Stimulated activated naive B cell treated with anti-CD40 and anti-IgM and Interleukin-4, amounts not matched to agents 10 μg/mL and 1 μg/mL and 100 μg/mL, for 72 hours (primary cell): ENCODE measurements around the gene HBA2.
"Not testable (repeated sequence)": the region's sequence is repeated elsewhere in the genome, so short reads cannot be mapped to it uniquely, and the experiment has no call there.

Source experiments
- ATAC-seq, 2 donors: fragments of 150-1000 bp; cut with Tn5 transposase; replicated peaks; 2 replicates each; pipeline ENCODE4 v1.10.0; 2021; ENCODE audit warnings: moderate library complexity in 1 of 2
- DNase-seq: peaks from one replicate; pipeline ENCODE4 v3.0.0; 2021
- H3K27ac Mint-ChIP-seq: one replicate; pipeline ENCODE4 v1.8.0; 2022; ENCODE audit warnings: mild to moderate bottlenecking, mixed read lengths
- H3K27me3 Mint-ChIP-seq, 2 donors: one replicate each; pipeline ENCODE4 v1.8.0; 2022; ENCODE audit warnings: mixed read lengths in 2 of 2
- H3K36me3 Mint-ChIP-seq, 2 donors: one replicate each; pipeline ENCODE4 v1.8.0; 2022; ENCODE audit warnings: mixed read lengths in 2 of 2, mild to moderate bottlenecking in 1 of 2
- H3K4me1 Mint-ChIP-seq, 2 donors: one replicate each; pipeline ENCODE4 v1.8.0; 2022; ENCODE audit warnings: mixed read lengths in 2 of 2, mild to moderate bottlenecking in 1 of 2
- H3K4me3 Mint-ChIP-seq, 2 donors: one replicate each; pipeline ENCODE4 v1.8.0; 2022; ENCODE audit warnings: mild to moderate bottlenecking in 2 of 2, mixed read lengths in 2 of 2, moderate library complexity in 1 of 2
- H3K9me3 Mint-ChIP-seq, 2 donors: one replicate each; pipeline ENCODE4 v1.8.0; 2022; ENCODE audit warnings: mixed read lengths in 2 of 2, mild to moderate bottlenecking in 1 of 2

Gene HBA2

DNA sequence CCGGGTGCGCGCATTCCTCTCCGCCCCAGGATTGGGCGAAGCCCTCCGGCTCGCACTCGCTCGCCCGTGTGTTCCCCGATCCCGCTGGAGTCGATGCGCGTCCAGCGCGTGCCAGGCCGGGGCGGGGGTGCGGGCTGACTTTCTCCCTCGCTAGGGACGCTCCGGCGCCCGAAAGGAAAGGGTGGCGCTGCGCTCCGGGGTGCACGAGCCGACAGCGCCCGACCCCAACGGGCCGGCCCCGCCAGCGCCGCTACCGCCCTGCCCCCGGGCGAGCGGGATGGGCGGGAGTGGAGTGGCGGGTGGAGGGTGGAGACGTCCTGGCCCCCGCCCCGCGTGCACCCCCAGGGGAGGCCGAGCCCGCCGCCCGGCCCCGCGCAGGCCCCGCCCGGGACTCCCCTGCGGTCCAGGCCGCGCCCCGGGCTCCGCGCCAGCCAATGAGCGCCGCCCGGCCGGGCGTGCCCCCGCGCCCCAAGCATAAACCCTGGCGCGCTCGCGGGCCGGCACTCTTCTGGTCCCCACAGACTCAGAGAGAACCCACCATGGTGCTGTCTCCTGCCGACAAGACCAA, at the start of gene HBA2:
HBA2 (plus strand) TSS at position 503 of the 568 bp plus-strand sequence; CDS start at position 540, 37 bp downstream.
- not testable (repeated sequence) for H3K9me3 Mint-ChIP-seq, H3K36me3 Mint-ChIP-seq, DNase-seq
- peak; percentile 27 to 33 for ATAC-seq
- H3K4me1 Mint-ChIP-seq = peaks cover 17 to 30% of the 10 kb centered on the region in 2 donors
- peaks cover 50 to 76% of the 10 kb centered on the region in 2 donors for H3K27me3 Mint-ChIP-seq
- peak within 1 kb of the TSS; percentile 42 for H3K27ac Mint-ChIP-seq
- peak within 1 kb of the TSS; percentile 62 to 66 for H3K4me3 Mint-ChIP-seq

DNA sequence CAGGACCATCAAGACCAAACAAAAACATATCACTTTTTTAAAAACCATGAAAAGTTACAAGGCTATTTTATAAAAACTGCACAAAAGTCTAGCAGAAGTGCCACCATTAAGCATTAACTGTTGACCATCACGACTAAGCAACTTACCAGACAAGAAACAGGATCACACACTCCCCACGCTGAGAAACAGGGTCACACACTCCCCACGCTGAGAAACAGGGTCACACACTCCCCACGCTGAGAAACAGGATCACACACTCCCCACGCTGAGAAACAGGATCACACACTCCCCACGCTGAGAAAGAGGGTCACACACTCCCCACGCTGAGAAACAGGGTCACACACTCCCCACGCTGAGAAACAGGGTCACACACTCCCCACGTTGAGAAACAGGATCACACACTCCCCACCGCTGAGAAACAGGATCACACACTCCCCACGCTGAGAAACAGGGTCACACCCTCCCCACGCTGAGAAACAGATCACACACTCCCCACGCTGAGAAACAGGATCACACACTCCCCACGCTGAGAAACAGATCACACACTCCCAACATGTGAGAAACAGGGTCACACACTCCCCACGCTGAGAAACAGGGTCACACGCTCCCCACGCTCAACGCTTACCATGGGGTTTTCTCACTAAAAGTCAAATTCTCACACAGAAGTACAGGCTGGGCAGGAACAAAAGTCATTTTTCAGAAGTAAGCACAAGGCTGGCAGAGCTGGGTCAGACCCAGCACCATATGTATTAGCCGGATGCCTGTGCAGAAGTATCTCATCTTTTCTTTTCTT, 48.9 kb upstream of the HBA2 start:
- not testable (repeated sequence) for H3K4me3 Mint-ChIP-seq, H3K4me1 Mint-ChIP-seq, ATAC-seq, H3K27ac Mint-ChIP-seq, H3K27me3 Mint-ChIP-seq, DNase-seq, H3K9me3 Mint-ChIP-seq
- H3K36me3 Mint-ChIP-seq = peaks cover 11 to 23% of the 10 kb centered on the region in 2 donors

DNA sequence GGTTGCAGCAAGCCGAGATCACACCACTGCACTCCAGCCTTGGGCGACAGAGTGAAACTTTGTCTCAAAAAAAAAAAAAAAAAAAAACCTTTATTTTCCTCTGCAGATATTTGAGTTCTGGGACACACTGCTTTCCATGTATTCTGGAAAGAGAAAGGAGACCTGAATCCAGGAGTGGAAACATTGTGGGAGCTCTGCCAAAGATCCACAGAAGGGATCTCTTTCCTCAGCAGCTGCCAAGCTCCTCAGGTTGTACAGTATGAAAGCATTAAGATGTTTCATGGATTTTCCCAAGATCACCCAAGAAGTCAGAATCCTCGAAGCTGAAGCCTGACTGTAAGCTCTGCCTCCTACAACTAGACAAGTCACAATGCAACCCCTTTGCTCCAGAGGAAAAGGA, 47.7 kb upstream of the HBA2 start:
- Mint-ChIP-seq H3K9me3 (no peaks in the 10 kb centered on the region), H3K27me3 (no peaks in the 10 kb centered on the region), H3K36me3 (peaks cover 19 to 27% of the 10 kb centered on the region in 2 donors), H3K27ac (no peak overlapping the region), H3K4me3 (no peak overlapping the region), H3K4me1 (peaks cover 5 to 8% of the 10 kb centered on the region in 2 donors)
- no peak for DNase-seq
- no peak for ATAC-seq

DNA sequence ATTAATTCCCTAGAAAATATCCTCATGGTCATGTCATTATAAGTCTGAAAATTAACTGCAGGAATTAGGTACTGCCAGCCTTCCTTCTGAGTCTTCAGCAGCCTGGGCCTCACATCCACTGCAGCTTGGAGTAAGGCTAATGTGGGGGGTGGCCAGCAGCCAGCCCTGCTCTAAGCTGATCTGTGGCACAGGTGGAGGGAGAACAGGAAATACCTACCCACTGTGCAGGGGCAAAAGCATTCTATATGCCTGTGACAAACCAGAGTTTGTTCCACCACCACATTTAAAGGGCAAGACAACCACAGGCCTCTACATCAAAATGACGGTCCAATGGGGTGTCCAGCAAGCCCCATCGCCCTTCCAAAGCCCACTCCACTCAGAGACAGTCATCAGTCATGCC, 43.6 kb upstream of the HBA2 start:
- Mint-ChIP-seq H3K27me3 (no peaks in the 10 kb centered on the region), H3K4me3 (no peak overlapping the region), H3K27ac (peak overlapping the region; percentile 14), H3K36me3 (peaks cover 17 to 27% of the 10 kb centered on the region in 2 donors), H3K9me3 (no peaks in the 10 kb centered on the region), H3K4me1 (peaks cover 13 to 14% of the 10 kb centered on the region in 2 donors)
- no peak for ATAC-seq
- no peak for DNase-seq

DNA sequence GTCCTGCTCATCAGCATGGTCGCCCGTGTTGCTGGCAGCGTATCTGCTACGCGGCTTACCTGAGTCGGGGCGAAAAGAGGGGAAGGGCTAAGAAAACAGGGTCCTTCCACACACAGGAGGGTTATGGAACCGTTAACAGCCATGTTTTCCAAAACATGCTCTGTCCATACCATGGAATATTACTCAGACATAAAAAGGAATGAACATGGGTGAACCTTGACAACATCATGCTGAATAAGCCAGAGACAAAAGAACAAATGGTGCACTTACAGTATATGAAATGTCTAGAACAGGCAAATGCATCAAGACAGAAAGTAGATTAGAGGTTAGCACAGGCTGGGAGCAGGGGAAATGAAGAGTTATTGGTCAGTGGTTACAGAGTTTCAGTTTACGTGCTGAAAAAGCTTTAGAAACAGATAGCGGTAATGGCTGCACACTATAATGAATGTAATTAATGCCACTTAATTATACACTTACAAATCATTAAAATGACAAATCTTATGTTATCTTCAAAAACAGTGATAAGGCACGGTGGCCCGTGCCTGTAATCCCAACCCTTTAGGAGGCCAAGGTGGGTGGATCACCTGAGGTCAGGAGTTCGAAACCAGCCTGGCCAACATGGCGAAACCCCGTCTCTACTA, 42.0 kb upstream of the HBA2 start:
- no peak for DNase-seq
- H3K4me1 Mint-ChIP-seq = peaks cover 15 to 25% of the 10 kb centered on the region in 2 donors
- H3K27ac Mint-ChIP-seq = no peak overlapping the region
- no peaks in the 10 kb centered on the region for H3K27me3 Mint-ChIP-seq
- H3K36me3 Mint-ChIP-seq = peaks cover 16 to 31% of the 10 kb centered on the region in 2 donors
- ATAC-seq = no peak
- H3K9me3 Mint-ChIP-seq = no peaks in the 10 kb centered on the region
- H3K4me3 Mint-ChIP-seq = no peak overlapping the region

GRCh38 chr16:132120-132519, 40.6 kb upstream of the HBA2 start:
- H3K9me3 Mint-ChIP-seq = no peaks in the 10 kb centered on the region
- DNase-seq (no peak), ATAC-seq (no peak)
- no peak overlapping the region for H3K4me3 Mint-ChIP-seq
- H3K4me1 Mint-ChIP-seq = peaks cover 17 to 29% of the 10 kb centered on the region in 2 donors
- H3K36me3 Mint-ChIP-seq = peaks cover 14 to 32% of the 10 kb centered on the region in 2 donors
- no peaks in the 10 kb centered on the region for H3K27me3 Mint-ChIP-seq
- H3K27ac Mint-ChIP-seq = no peak overlapping the region

- H3K9me3 Mint-ChIP-seq = no peaks in the 10 kb centered on the region
These were observed 39.0 kb upstream of the HBA2 start for GRCh38 chr16:133716-134115.

DNA sequence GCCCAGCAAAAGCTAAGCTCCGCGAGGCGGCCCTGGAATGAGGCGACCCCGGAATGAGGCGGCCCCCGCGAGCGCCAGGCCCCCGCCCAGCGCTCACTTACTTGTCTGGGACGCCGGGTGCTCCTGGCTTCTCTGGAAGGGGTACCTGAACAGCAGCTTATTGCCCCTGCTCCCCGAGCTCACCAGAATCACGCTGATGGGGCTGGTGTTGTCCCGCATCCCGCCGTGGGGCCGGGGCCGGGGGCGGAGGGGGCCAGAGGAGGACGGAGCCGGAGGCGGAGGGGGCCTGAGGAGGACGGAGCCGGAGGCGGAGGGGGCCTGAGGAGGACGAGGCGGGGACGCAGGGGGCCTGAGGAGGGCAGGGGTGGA, 34.6 kb upstream of the HBA2 start:
- DNase-seq (peak; percentile 13), ATAC-seq (peak; percentile 26 to 28)
- H3K27me3 Mint-ChIP-seq = no peaks in the 10 kb centered on the region

More at GRCh38 chr16:133716-134115, 39.0 kb upstream of the HBA2 start:
- ATAC-seq (no peak), DNase-seq (no peak)
- H3K36me3 Mint-ChIP-seq = peaks cover 18 to 32% of the 10 kb centered on the region in 2 donors
- H3K27me3 Mint-ChIP-seq = no peaks in the 10 kb centered on the region
- no peak overlapping the region for H3K27ac Mint-ChIP-seq
- peaks cover 17 to 35% of the 10 kb centered on the region in 2 donors for H3K4me1 Mint-ChIP-seq
- H3K4me3 Mint-ChIP-seq = no peak overlapping the region

GRCh38 chr16:140175-140857, 32.4 kb upstream of the HBA2 start:
- Mint-ChIP-seq H3K9me3 (no peaks in the 10 kb centered on the region), H3K27ac (no peak overlapping the region)

More for the DNA sequence above, 34.6 kb upstream of the HBA2 start:
- Mint-ChIP-seq H3K36me3 (peaks cover 11 to 17% of the 10 kb centered on the region in 2 donors), H3K4me1 (peaks cover 11 to 25% of the 10 kb centered on the region in 2 donors), H3K27ac (peak overlapping the region; percentile 89), H3K4me3 (peak overlapping the region; percentile 85 to 90), H3K9me3 (no peaks in the 10 kb centered on the region)

DNA sequence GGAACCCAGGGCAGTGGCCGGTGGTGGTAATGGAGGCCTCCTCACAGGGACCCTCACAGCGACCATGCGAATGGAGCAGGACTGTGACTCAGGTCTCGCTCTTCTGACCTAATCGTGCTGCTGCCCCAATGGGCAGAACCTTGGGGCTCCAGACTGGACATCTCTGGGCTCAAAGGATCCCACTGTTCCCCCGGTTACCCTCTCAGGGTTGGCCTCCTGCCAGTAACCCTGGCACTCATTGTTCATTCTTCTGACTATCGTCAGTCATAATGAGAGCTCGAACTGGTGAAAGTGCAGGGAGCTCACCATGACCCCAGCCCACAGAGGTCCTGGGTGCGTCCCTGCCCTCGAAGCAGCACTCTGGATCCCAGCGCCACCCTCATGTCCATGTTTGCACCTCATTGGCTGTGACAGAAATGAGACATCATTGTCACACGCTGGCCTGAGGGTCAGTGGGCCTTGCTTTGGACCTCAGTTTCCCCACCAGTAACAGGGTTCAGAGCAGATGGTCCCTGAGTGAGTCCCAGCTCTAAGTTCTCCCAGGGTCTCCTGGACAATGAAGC, 30.2 kb upstream of the HBA2 start:
- H3K9me3 Mint-ChIP-seq = no peaks in the 10 kb centered on the region

More at GRCh38 chr16:140175-140857, 32.4 kb upstream of the HBA2 start:
- ATAC-seq (no peak), DNase-seq (no peak)
- Mint-ChIP-seq H3K4me3 (no peak overlapping the region), H3K36me3 (peaks cover 4 to 7% of the 10 kb centered on the region in 2 donors), H3K4me1 (peaks cover 5 to 11% of the 10 kb centered on the region in 2 donors), H3K27me3 (peaks cover 11 to 12% of the 10 kb centered on the region in 2 donors)

DNA sequence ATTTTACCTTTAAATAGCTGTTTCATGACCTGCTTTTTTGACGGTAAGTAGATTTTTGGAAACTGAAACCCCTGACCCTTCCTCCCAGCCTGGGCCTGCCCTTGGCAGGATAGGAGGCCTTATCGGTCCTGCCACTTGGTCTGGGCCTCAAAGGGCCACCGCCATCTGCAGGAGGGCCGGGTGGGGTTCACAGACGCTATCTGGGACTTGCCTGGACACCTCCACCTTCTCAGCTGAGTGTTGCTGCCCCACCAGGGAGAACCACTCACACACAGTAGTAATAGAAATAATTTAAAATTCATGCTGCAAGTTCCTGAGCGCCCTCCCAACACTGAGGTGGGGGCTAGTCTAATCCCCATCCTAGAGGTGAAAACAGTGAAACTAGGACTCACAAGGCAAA, 29.6 kb upstream of the HBA2 start:
- ATAC-seq = no peak
- no peak overlapping the region for H3K27ac Mint-ChIP-seq
- DNase-seq = no peak
- H3K4me1 Mint-ChIP-seq = peaks cover 1% of the 10 kb centered on the region in 2 donors
- H3K36me3 Mint-ChIP-seq = peaks cover 0 to 5% of the 10 kb centered on the region in 2 donors
- no peaks in the 10 kb centered on the region for H3K9me3 Mint-ChIP-seq
- H3K27me3 Mint-ChIP-seq = peaks cover 15 to 18% of the 10 kb centered on the region in 2 donors
- no peak overlapping the region for H3K4me3 Mint-ChIP-seq

More for the DNA sequence above, 30.2 kb upstream of the HBA2 start:
- ATAC-seq (no peak), DNase-seq (no peak)
- Mint-ChIP-seq H3K27ac (no peak overlapping the region), H3K4me1 (peaks cover 1 to 5% of the 10 kb centered on the region in 2 donors), H3K27me3 (peaks cover 15 to 17% of the 10 kb centered on the region in 2 donors), H3K4me3 (no peak overlapping the region), H3K36me3 (peaks cover 0 to 7% of the 10 kb centered on the region in 2 donors)

- Mint-ChIP-seq H3K27me3 (peaks cover 18 to 22% of the 10 kb centered on the region in 2 donors), H3K9me3 (no peaks in the 10 kb centered on the region), H3K4me1 (peaks cover 0 to 1% of the 10 kb centered on the region in 2 donors), H3K4me3 (no peak overlapping the region), H3K27ac (no peak overlapping the region), H3K36me3 (peaks cover 0 to 5% of the 10 kb centered on the region in 2 donors)
- ATAC-seq (no peak), DNase-seq (no peak)
These were observed 29.2 kb upstream of the HBA2 start for GRCh38 chr16:143456-143855.

GRCh38 chr16:144797-145252, 27.9 kb upstream of the HBA2 start:
- H3K9me3 Mint-ChIP-seq = no peaks in the 10 kb centered on the region
- no peak overlapping the region for H3K4me3 Mint-ChIP-seq
- no peaks in the 10 kb centered on the region for H3K4me1 Mint-ChIP-seq
- H3K27me3 Mint-ChIP-seq = peaks cover 24 to 36% of the 10 kb centered on the region in 2 donors
- ATAC-seq = no peak
- DNase-seq = no peak
- no peak overlapping the region for H3K27ac Mint-ChIP-seq
- H3K36me3 Mint-ChIP-seq = no peaks in the 10 kb centered on the region

DNA sequence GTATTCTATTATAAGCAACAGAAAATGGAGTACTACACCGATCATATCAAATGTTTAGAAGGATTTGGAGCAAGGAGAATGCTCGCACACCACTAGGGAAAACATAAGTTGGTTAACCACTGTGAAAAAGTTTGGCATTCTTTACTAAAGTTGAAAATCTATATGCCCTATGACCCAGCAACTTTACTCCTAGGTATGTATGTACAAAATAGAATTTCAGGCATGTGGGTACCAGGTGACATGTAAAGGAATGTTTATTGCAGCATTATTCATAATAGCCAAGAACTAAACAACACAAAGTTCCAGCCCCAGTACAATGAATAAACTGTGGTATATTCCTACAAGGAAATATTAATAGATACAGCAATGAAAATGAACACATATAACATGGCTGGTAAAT, 26.0 kb upstream of the HBA2 start:
- no peak overlapping the region for H3K27ac Mint-ChIP-seq
- no peaks in the 10 kb centered on the region for H3K4me1 Mint-ChIP-seq
- no peaks in the 10 kb centered on the region for H3K36me3 Mint-ChIP-seq
- DNase-seq (no peak), ATAC-seq (no peak)
- H3K27me3 Mint-ChIP-seq = peaks cover 24 to 46% of the 10 kb centered on the region in 2 donors
- H3K9me3 Mint-ChIP-seq = no peaks in the 10 kb centered on the region
- H3K4me3 Mint-ChIP-seq = no peak overlapping the region
